VCaP (cell line): ENCODE data around the gene UMOD.

Source experiments
- H3K27ac ChIP-seq: fragments of 450-650 bp; 2 replicates; pipeline ENCODE4 v1.5.1; 2017
- CTCF ChIP-seq: fragments of 450-650 bp; conservative IDR thresholded peaks from 2 replicates; pipeline ENCODE4 v1.5.1; 2017; ENCODE audit warnings: mild to moderate bottlenecking, moderate library complexity

The UMOD gene

GRCh38 chr16:20300312-20301097, 52.0 kb downstream of the UMOD start:
- peak; percentile 84 for TF ChIP-seq CTCF
- H3K27ac ChIP-seq = no peak overlapping the region

GRCh38 chr16:20298452-20298851, 54.1 kb downstream of the UMOD start:
- TF ChIP-seq CTCF = no peak
- H3K27ac ChIP-seq = no peak overlapping the region

- TF ChIP-seq CTCF = no peak
- H3K27ac ChIP-seq = no peak overlapping the region
These were observed 61.0 kb downstream of the UMOD start for GRCh38 chr16:20291208-20292206.

- no peak overlapping the region for H3K27ac ChIP-seq
- no peak for TF ChIP-seq CTCF
These were observed 62.9 kb downstream of the UMOD start for GRCh38 chr16:20289571-20289970.

- no peak for TF ChIP-seq CTCF
- no peak overlapping the region for H3K27ac ChIP-seq
These were observed 66.5 kb downstream of the UMOD start for GRCh38 chr16:20285993-20286499.
